IMR-90 (cell line): Measurements from ENCODE around the gene APP. TPM values are rescaled to one million over a fixed set of nuclear protein-coding genes. Genes with fewer than 3 reads are reported as not detected.

Experiments used
- ATAC-seq: fragments of 200-7000 bp; cut with Tn5 transposase; 2 replicates; pipeline ENCODE4 v1.9.1; 2020; ENCODE audit warnings: low read depth, mild to moderate bottlenecking, moderate library complexity
- BruUV-seq: library from RNA; stranded (reverse); fragments of 400-500 nt; replicated peaks from 2 replicates; lab custom pipeline; 2021; lab: Mats Ljungman, UMichigan
- CTCF ChIA-PET: fragments of 300-600 bp; formaldehyde crosslinking; extraction: SDS; loops from one replicate; lab custom pipeline; 2021; ENCODE audit warnings: antibody characterized with exemption; lab: Yijun Ruan, JAX
- POLR2A ChIA-PET: fragments of 300-600 bp; sonication (Branson Sonifier 250); formaldehyde crosslinking; loops from one replicate; lab custom pipeline; 2022; ENCODE audit warnings: antibody characterized with exemption; ENCODE audit not compliant: unreplicated experiment; lab: Charles Lee
- DNase-seq: peaks from one replicate; pipeline ENCODE4 v3.0.0; 2013
- H2AFZ ChIP-seq: replicated peaks from 2 replicates; pipeline ENCODE3; 2013; ENCODE audit warnings: low read length, mild to moderate bottlenecking; ENCODE audit not compliant: poor library complexity
- H2AK5ac ChIP-seq: 2 replicates; pipeline ENCODE4 v1.6.1; 2013; ENCODE audit warnings: low read depth, low read length, inconsistent platforms
- H2AK9ac ChIP-seq: replicated peaks from 2 replicates; pipeline ENCODE3; 2013; ENCODE audit warnings: mild to moderate bottlenecking, low read depth, low read length, moderate library complexity; ENCODE audit not compliant: poor library complexity
- H2BK120ac ChIP-seq: 2 replicates; pipeline ENCODE4 v1.6.1; 2013; ENCODE audit warnings: low read depth, low read length, inconsistent platforms
- H2BK15ac ChIP-seq: 3 replicates; pipeline ENCODE4 v1.6.1; 2013; ENCODE audit warnings: low read depth, low read length, inconsistent platforms
- H2BK20ac ChIP-seq: 2 replicates; pipeline ENCODE4 v1.6.1; 2013; ENCODE audit warnings: low read depth, mild to moderate bottlenecking, inconsistent platforms, low read length, moderate library complexity
- H2BK5ac ChIP-seq: 2 replicates; pipeline ENCODE4 v1.6.1; 2013; ENCODE audit warnings: mild to moderate bottlenecking, low read depth, low read length, inconsistent platforms; ENCODE audit not compliant: poor library complexity, severe bottlenecking
- H3K14ac ChIP-seq: replicated peaks from 2 replicates; pipeline ENCODE4 v1.6.1; 2013; ENCODE audit warnings: low read depth, low read length, inconsistent platforms
- H3K18ac ChIP-seq: 2 replicates; pipeline ENCODE4 v1.6.1; 2013; ENCODE audit warnings: low read depth, low read length, control low read depth
- H3K23ac ChIP-seq: 2 replicates; pipeline ENCODE4 v1.6.1; 2013; ENCODE audit warnings: low read depth, low read length, inconsistent platforms
- H3K27ac ChIP-seq: 2 replicates; pipeline ENCODE4 v1.5.1; 2013; ENCODE audit warnings: mild to moderate bottlenecking, control low read depth, low read length; ENCODE audit not compliant: insufficient read depth
- H3K27me3 ChIP-seq: 2 replicates; pipeline ENCODE4 v1.6.1; 2013; ENCODE audit warnings: low read length; ENCODE audit not compliant: control insufficient read depth, insufficient read depth
- H3K36me3 ChIP-seq: 2 replicates; pipeline ENCODE4 v1.6.1; 2013; ENCODE audit warnings: low read length, mixed read lengths; ENCODE audit not compliant: control insufficient read depth, insufficient read depth
- H3K4ac ChIP-seq: 2 replicates; pipeline ENCODE4 v1.6.1; 2013; ENCODE audit warnings: low read depth, low read length, inconsistent platforms
- H3K4me1 ChIP-seq: 2 replicates; pipeline ENCODE4 v1.6.1; 2013; ENCODE audit warnings: low read length, mixed read lengths; ENCODE audit not compliant: control insufficient read depth, insufficient read depth
- H3K4me2 ChIP-seq: 2 replicates; pipeline ENCODE4 v1.6.1; 2013; ENCODE audit warnings: low read depth, mild to moderate bottlenecking, control low read depth, low read length, moderate library complexity
- H3K4me3 ChIP-seq: 2 replicates; pipeline ENCODE4 v1.5.1; 2013; ENCODE audit warnings: low read depth, mild to moderate bottlenecking, control low read depth, low read length, moderate library complexity; ENCODE audit not compliant: insufficient read depth
- H3K56ac ChIP-seq: 2 replicates; pipeline ENCODE4 v1.6.1; 2013; ENCODE audit warnings: low read length, inconsistent platforms; ENCODE audit not compliant: insufficient read depth; ENCODE audit errors: extremely low read depth
- H3K79me1 ChIP-seq, 2 experiments: 2 replicates each; pipeline ENCODE4 v1.6.1; 2013; ENCODE audit warnings: low read length in 2 of 2, inconsistent platforms in 1 of 2, low read depth in 1 of 2
- H3K9ac ChIP-seq: 2 replicates; pipeline ENCODE4 v1.6.1; 2013; ENCODE audit warnings: low read depth, low read length, control low read depth
- H3K9me1 ChIP-seq: 2 replicates; pipeline ENCODE4 v1.6.1; 2013; ENCODE audit warnings: low read length, inconsistent platforms; ENCODE audit not compliant: insufficient read depth
- H3K9me3 ChIP-seq: 2 replicates; pipeline ENCODE4 v1.6.1; 2013; ENCODE audit warnings: low read length; ENCODE audit not compliant: control insufficient read depth, insufficient read depth
- H4K20me1 ChIP-seq: 2 replicates; pipeline ENCODE4 v1.6.1; 2013; ENCODE audit warnings: low read length, inconsistent platforms; ENCODE audit not compliant: insufficient read depth
- H4K5ac ChIP-seq: 2 replicates; pipeline ENCODE4 v1.6.1; 2013; ENCODE audit warnings: mild to moderate bottlenecking, low read depth, low read length, control low read depth
- H4K8ac ChIP-seq, 2 experiments: 2 replicates each; pipeline ENCODE4 v1.6.1; 2013; ENCODE audit warnings: low read depth in 2 of 2, low read length in 2 of 2, control low read depth in 1 of 2, inconsistent platforms in 1 of 2
- H4K91ac ChIP-seq: 2 replicates; pipeline ENCODE4 v1.6.1; 2013; ENCODE audit warnings: low read depth, low read length, inconsistent platforms; ENCODE audit not compliant: insufficient read depth
- BHLHE40 ChIP-seq: fragments of 150-350 bp; IDR thresholded peaks from 2 replicates; pipeline ENCODE4 v1.6.1; 2016; ENCODE audit warnings: mild to moderate bottlenecking, low read depth, low read length
- CEBPB ChIP-seq: IDR thresholded peaks from 2 replicates; pipeline ENCODE4 v1.6.1; 2012; ENCODE audit warnings: low read depth, low read length, improper control_type of control experiment
- CHD1 ChIP-seq: IDR thresholded peaks from 2 replicates; pipeline ENCODE4 v1.6.1; 2012; ENCODE audit warnings: low read depth, low read length, improper control_type of control experiment
- CTCF ChIP-seq: conservative IDR thresholded peaks from 2 replicates; pipeline ENCODE4 v1.5.1; 2012; ENCODE audit warnings: mild to moderate bottlenecking, low read depth, low read length, improper control_type of control experiment
- ELK1 ChIP-seq: fragments of 150-350 bp; IDR thresholded peaks from 2 replicates; pipeline ENCODE4 v1.6.1; 2016; ENCODE audit warnings: low read depth, mild to moderate bottlenecking, low read length, moderate library complexity, borderline replicate concordance
- FOS ChIP-seq: fragments of 150-350 bp; IDR thresholded peaks from 2 replicates; pipeline ENCODE4 v1.6.1; 2016; ENCODE audit warnings: low read depth, low read length
- MAFK ChIP-seq: IDR thresholded peaks from 2 replicates; pipeline ENCODE4 v1.6.1; 2012; ENCODE audit warnings: low read depth, low read length, improper control_type of control experiment
- MAZ ChIP-seq: IDR thresholded peaks from 2 replicates; pipeline ENCODE4 v1.6.1; 2012; ENCODE audit warnings: low read depth, mild to moderate bottlenecking, low read length, improper control_type of control experiment, moderate library complexity, borderline replicate concordance
- MXI1 ChIP-seq: IDR thresholded peaks from 2 replicates; pipeline ENCODE4 v1.6.1; 2012; ENCODE audit warnings: low read depth, mild to moderate bottlenecking, low read length, moderate library complexity, borderline replicate concordance
- NFE2L2 ChIP-seq: fragments of 150-350 bp; IDR thresholded peaks from 2 replicates; pipeline ENCODE4 v1.6.1; 2016; ENCODE audit warnings: low read depth, mild to moderate bottlenecking, low read length
- POLR2A ChIP-seq: IDR thresholded peaks from 2 replicates; pipeline ENCODE4 v1.6.1; 2012; ENCODE audit warnings: mild to moderate bottlenecking, low read depth, low read length
- RAD21 ChIP-seq: IDR thresholded peaks from 2 replicates; pipeline ENCODE4 v1.6.1; 2012; ENCODE audit warnings: low read length, improper control_type of control experiment
- RCOR1 ChIP-seq: IDR thresholded peaks from 2 replicates; pipeline ENCODE4 v1.6.1; 2012; ENCODE audit warnings: mild to moderate bottlenecking, low read length, improper control_type of control experiment; ENCODE audit not compliant: insufficient replicate concordance
- RFX5 ChIP-seq: IDR thresholded peaks from 2 replicates; pipeline ENCODE4 v1.8.0; 2012; ENCODE audit warnings: low read depth, mild to moderate bottlenecking, low read length, moderate library complexity
- SMC3 ChIP-seq: fragments of 150-350 bp; IDR thresholded peaks from 2 replicates; pipeline ENCODE4 v1.6.1; 2016; ENCODE audit warnings: low read depth, mild to moderate bottlenecking, antibody characterized with exemption, low read length, moderate library complexity
- WGBS, 2 experiments: methylation state at CpG; one replicate each; pipeline versions ENCODE4 v1.1.5 to v1.1.7; 2013; ENCODE audit warnings: missing lambda C conversion rate in 2 of 2; ENCODE audit not compliant: insufficient read length in 1 of 2; ENCODE audit errors: extremely low coverage in 2 of 2; 5-methylcytosine and 5-hydroxymethylcytosine counted together
- dilution Hi-C: fragments of 300-500 bp; cut with HindIII; formaldehyde crosslinking; loops from one replicate; pipeline ENCODE4 v1.14.3; 2018; ENCODE audit warnings: low sequenced_read_pairs; ENCODE audit not compliant: unreplicated experiment
- in situ Hi-C: fragments of 300-500 bp; cut with MboI; formaldehyde crosslinking; loops from 3 replicates; pipeline ENCODE4 v1.14.3; 2019; ENCODE audit warnings: low sequenced_read_pairs, inconsistent platforms, mixed read lengths
- intact Hi-C: fragments of 100-400 bp; cut with micrococcal nuclease; formaldehyde crosslinking; loops from 2 replicates; pipeline ENCODE4 v1.10.0; 2022
- polyA plus RNA-seq, 3 experiments: library from polyadenylated mRNA; depleted of rRNA; stranded (reverse); fragments of >200 nt; gene quantifications; 2 replicates each; pipeline ENCODE4 v1.2.3, GENCODE V29; 2012; ENCODE audit warnings: low replicate concordance in 1 of 3
- total RNA-seq: library from RNA; depleted of rRNA; stranded (reverse); fragments of >200 nt; gene quantifications from 2 replicates; pipeline ENCODE4 v1.2.3, GENCODE V29; 2012
- TF ChIP-seq, protein P1 (sequence below): fragments of 150-350 bp; IDR thresholded peaks from 2 replicates; pipeline ENCODE4 v1.6.1; 2017; ENCODE audit warnings: mild to moderate bottlenecking, antibody characterized with exemption, low read length, low read depth

APP gene
- total and polyA plus RNA-seq, 2 of the 4 experiments (the other 2 are of a cell fraction) = 191 to 530 TPM

- no peak overlapping the region for H2AK5ac ChIP-seq
- H3K56ac ChIP-seq = no peak overlapping the region
- no peak overlapping the region for H3K14ac ChIP-seq
- H3K9me3 ChIP-seq = no peaks in the 10 kb centered on the region
- no peak overlapping the region for H4K91ac ChIP-seq
- dilution Hi-C loops (no loop called here), in situ Hi-C loops (loop anchor here (25.0 kb wide), 1 partner anchor 582 kb away; the partner anchor contains the start of gene MRPL39), intact Hi-C loops (no loop called here)
- H3K4me1 ChIP-seq = peaks cover 1% of the 10 kb centered on the region; the same call in 1 of the 2 replicates
- H3K9me1 ChIP-seq = no peaks in the 10 kb centered on the region
- TF ChIP-seq CHD1 (no peak), CEBPB (no peak), RAD21 (no peak), MAFK (no peak), POLR2A (no peak), ELK1 (no peak), MXI1 (no peak), RFX5 (no peak), RCOR1 (no peak), NFE2L2 (no peak), BHLHE40 (no peak), MAZ (no peak), SMC3 (no peak), FOS (no peak), CTCF (no peak)
- TF ChIP-seq, protein P1, sequence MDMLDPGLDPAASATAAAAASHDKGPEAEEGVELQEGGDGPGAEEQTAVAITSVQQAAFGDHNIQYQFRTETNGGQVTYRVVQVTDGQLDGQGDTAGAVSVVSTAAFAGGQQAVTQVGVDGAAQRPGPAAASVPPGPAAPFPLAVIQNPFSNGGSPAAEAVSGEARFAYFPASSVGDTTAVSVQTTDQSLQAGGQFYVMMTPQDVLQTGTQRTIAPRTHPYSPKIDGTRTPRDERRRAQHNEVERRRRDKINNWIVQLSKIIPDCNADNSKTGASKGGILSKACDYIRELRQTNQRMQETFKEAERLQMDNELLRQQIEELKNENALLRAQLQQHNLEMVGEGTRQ = no peak
- ChIA-PET POLR2A (no interaction called here), CTCF (no interaction called here)
- H2AK9ac ChIP-seq = no peak overlapping the region
- no peak overlapping the region for H3K23ac ChIP-seq
- no peak overlapping the region for H2AFZ ChIP-seq
- H3K36me3 ChIP-seq = no peaks in the 10 kb centered on the region
- DNase-seq (no peak), ATAC-seq (no peak)
- no CpG with 5 or more reads among the region's 3 CpGs for WGBS, 2 experiments
- no peak overlapping the region for H2BK5ac ChIP-seq
- H3K27me3 ChIP-seq = no peaks in the 10 kb centered on the region; the same call in 1 of the 2 replicates
- BruUV-seq = no TSS peak
- no peak overlapping the region for H4K8ac ChIP-seq
- no peak overlapping the region for H2BK15ac ChIP-seq
- H3K18ac ChIP-seq = no peak overlapping the region
- H3K4ac ChIP-seq = no peak overlapping the region
- H4K5ac ChIP-seq = no peak overlapping the region
- H3K27ac ChIP-seq = no peak overlapping the region
- H3K9ac ChIP-seq = no peak overlapping the region
- H3K4me3 ChIP-seq = no peak overlapping the region
- no peak overlapping the region for H2BK20ac ChIP-seq
- no peak overlapping the region for H2BK120ac ChIP-seq
- no peaks in the 10 kb centered on the region for H4K20me1 ChIP-seq
- H3K79me1 ChIP-seq = no peaks in the 10 kb centered on the region
- 0 out of 2 replicates have a peak overlapping the region, but pooled peaks have one; percentile 35 for H3K4me2 ChIP-seq
Measured at GRCh38 chr21:26194326-26194725, 23.8 kb upstream of the APP start.
